ENCODE data around the gene CEP128.

Gene CEP128

DNA sequence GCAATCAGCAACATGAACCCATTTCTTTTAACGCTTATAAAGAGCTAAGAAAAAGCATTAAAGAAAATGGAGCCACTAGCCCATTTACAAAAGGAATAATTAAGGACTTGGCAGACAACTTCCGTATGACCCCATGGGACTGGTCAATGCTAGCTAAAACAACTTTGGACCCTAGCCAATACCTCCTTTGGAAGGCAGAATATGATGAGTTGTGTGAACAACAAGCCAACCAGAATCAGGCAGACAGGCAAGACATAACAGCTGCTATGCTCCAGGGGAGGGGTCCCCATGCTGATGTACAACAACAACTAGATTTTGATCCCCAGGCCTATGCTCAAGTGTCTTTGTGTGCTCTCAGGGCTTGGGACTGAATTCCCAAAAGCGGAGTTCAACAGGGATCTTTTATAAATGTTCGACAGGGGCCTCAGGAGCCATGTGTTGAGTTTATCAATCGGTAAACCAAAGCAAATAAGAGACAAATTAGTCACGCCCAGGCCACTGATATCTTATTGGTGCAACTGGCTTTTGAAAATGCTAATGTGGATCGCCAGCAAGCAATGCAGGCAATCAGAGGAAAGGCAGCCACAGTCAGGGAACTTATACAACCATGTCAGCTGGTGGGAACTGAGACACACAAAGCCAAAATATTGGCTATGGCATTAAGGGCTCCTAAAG is 475.9 kb downstream of the CEP128 start:
- DNase-seq, result no peak

DNA sequence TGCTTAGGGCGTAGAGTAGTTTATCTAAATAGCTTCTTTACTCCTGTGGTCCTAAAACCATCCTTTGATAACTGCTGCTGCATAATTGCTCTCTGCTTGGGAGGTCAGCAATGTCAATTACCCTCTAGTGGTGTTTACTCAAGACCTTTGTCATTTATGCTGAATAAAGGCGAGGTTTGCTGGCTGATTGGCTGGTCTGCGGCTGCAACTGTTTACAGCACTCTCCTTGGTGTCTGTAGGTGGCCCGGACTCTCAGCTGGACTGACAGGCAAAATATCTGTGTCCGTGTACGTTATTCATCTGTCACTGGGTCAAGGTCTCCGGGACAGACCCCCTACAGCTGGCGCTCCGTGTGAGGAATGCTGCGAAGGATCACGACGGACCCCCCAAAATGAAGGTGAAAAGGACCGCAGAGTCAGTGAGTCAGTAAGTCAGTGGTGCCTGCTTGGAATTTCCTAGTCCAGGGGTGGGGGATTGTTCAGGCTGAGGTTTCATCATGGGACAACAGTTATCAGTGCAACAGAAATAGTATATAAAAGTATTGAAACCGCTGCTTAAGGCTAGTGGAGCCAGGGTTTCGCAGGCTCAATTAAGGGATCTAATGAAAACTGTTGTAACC is 476.9 kb downstream of the CEP128 start:
- no peak for DNase-seq

DNA sequence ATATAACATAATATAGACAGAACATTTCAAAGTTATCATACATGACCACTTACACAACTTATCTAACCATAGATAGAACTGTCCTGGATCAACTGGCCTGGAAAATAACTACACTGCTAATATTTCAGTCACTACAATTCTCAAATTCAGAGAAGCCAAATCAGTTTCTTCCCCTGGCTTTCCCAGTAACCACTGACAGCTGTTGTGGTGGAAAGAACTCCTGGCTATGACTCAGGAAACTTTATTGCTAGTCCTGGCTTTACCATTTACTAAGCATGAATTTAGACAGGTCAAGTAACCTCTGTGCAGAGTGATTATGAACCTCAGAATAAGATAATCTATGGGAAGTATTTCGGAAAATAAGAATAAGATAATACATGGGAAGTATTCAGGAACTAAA is 485.3 kb downstream of the CEP128 start:
- no peak for DNase-seq

DNA sequence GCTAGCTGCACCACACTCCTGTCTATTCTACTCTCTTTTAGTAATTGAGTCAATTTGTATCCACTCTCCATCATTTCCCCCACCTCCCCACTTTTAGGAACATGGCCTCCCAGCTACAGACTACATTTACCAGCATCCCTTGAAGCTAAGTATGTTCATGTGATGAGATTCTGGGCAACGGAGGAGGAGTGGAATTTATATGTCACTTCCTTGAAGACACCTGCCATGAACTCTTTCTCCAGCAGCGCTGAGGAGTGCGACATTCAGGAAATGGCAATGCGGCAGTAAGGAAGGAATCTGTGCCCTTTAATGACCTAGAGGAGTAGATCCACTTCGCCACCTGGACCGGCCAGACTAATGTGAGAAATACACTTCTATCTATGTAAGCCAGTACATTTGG is 486.5 kb downstream of the CEP128 start:
- no peak for DNase-seq

DNA sequence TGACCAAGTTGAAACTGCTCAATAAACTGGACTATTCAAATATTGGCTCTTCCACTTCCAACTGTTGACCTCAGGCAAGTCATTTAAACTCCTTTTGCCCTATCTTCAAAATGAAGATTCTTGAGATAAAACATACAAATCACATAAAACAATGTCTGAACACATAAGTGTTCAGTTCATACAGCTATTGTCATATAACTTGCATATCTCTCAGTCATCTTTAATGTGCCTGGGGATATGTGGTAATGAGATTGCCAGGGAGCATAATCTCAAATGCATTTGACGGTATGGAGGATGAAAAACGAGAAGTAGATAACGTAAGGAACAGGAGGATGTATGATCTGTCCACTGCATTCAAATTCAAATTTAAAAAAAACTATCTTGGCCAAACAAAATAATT is 493.3 kb downstream of the CEP128 start:
- DNase-seq, result no peak

DNA sequence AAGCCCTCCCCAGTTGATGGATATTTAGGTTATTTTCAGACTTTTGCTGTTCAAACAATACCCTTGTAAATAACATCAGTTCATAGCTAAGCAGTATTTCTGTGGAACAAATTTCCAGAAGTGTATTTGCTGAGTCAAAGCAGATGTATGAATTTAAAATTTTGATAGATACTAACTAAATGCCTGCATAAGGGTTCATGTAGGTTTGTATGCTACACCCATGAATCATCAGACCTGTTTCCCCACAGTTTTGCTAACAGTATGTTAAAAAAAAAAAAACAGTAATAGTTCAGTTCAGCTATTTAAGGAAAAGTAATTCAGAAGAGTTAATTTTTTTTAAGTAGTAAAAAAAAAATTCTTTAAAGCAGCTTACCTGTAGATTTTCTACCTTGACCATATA is 494.1 kb downstream of the CEP128 start:
- no peak for DNase-seq

Data from stimulated activated naive CD4-positive, alpha-beta T cell (primary cell).